OCI-M2 (cell line): ENCODE measurements around the gene MAJIN.

Source experiments
- DNase-seq: peaks from one replicate; lab custom pipeline; 2025; ENCODE audit not compliant: unreplicated experiment; lab: John Stamatoyannopoulos, UW

MAJIN gene

GRCh38 chr11:64916040-64916774 lies 55.7 kb downstream of the MAJIN start:
- DNase-seq: no peak

- DNase-seq: no peak
Measured at GRCh38 chr11:64915376-64915887, 56.5 kb downstream of the MAJIN start.

GRCh38 chr11:64914123-64914522 lies 57.8 kb downstream of the MAJIN start:
- DNase-seq: no peak

GRCh38 chr11:64913171-64913727 lies 58.7 kb downstream of the MAJIN start:
- DNase-seq: no peak

- DNase-seq: no peak
Measured at GRCh38 chr11:64911689-64912088, 60.2 kb downstream of the MAJIN start.

- no peak for DNase-seq
Measured at GRCh38 chr11:64911142-64911541, 60.8 kb downstream of the MAJIN start.

GRCh38 chr11:64910451-64911093 lies 61.3 kb downstream of the MAJIN start:
- DNase-seq: no peak

GRCh38 chr11:64909653-64910343 lies 62.1 kb downstream of the MAJIN start:
- DNase-seq: no peak

GRCh38 chr11:64908766-64909165 lies 63.1 kb downstream of the MAJIN start:
- DNase-seq: no peak

- no peak for DNase-seq
Measured at GRCh38 chr11:64906314-64906635, 65.6 kb downstream of the MAJIN start.

- DNase-seq: no peak
Measured at GRCh38 chr11:64905516-64906313, 66.2 kb downstream of the MAJIN start.

- DNase-seq: no peak
Measured at GRCh38 chr11:64903291-64903833, 68.5 kb downstream of the MAJIN start.

GRCh38 chr11:64902102-64902900 lies 69.6 kb downstream of the MAJIN start:
- no peak for DNase-seq

- no peak for DNase-seq
Measured at GRCh38 chr11:64900774-64901173, 71.1 kb downstream of the MAJIN start.

GRCh38 chr11:64900263-64900678 lies 71.6 kb downstream of the MAJIN start:
- no peak for DNase-seq

- DNase-seq: no peak
Measured at GRCh38 chr11:64898541-64898940, 73.4 kb downstream of the MAJIN start.

GRCh38 chr11:64898076-64898445 lies 73.8 kb downstream of the MAJIN start:
- no peak for DNase-seq

GRCh38 chr11:64897381-64898075 lies 74.4 kb downstream of the MAJIN start:
- DNase-seq: no peak

GRCh38 chr11:64896448-64897022 lies 75.4 kb downstream of the MAJIN start:
- DNase-seq: no peak
